CD4-positive, alpha-beta T cell treated with Interferon gamma for 1 hour (primary cell): Measurements from ENCODE around the gene IL6R.
"Not testable (repeated sequence)": the region's sequence is repeated elsewhere in the genome, so short reads cannot be mapped to it uniquely, and the experiment has no call there.

Experiments
- DNase-seq: peaks from one replicate; pipeline ENCODE4 v3.0.0-alpha.2; 2020

Gene IL6R

DNA sequence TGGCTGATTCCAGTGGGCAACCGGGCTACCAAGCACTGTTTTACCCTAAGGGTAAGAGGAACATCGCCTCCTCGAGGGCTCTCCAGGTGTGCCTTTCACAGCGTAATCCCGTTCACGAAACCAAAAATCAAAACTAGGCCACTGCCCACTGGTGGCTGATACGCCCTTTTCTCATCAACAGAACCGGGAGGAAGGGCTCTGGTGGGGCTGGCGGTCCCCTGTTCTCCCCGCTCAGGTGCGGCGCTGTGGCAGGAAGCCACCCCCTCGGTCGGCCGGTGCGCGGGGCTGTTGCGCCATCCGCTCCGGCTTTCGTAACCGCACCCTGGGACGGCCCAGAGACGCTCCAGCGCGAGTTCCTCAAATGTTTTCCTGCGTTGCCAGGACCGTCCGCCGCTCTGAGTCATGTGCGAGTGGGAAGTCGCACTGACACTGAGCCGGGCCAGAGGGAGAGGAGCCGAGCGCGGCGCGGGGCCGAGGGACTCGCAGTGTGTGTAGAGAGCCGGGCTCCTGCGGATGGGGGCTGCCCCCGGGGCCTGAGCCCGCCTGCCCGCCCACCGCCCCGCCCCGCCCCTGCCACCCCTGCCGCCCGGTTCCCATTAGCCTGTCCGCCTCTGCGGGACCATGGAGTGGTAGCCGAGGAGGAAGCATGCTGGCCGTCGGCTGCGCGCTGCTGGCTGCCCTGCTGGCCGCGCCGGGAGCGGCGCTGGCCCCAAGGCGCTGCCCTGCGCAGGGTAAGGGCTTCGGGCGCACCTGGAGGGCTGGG is at the start of gene IL6R:
IL6R (plus strand) TSS at position 360 of the 763 bp plus-strand sequence; CDS start at position 647, 287 bp downstream.
- peak; percentile 83 for DNase-seq

DNA sequence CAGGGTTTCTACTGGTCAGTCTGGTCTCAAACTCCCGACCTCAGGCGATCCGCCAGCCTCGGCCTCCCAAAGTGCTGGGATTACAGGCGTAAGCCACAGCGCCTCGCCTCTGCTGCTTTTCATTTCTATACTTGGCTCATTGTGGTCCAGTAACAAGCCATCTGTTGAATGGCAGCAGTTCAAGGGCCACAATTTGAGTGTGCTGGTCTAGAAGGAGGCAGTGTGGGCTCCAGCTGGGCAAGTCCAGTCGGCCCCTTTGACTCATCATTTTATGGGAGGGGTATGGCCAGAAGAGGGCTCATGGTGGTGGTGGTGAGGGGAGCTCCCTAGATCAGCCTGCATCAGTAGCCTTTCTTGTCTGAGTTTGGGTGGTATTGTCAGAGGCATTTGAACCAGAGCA is 46.6 kb upstream of the IL6R start:
- DNase-seq = no peak

DNA sequence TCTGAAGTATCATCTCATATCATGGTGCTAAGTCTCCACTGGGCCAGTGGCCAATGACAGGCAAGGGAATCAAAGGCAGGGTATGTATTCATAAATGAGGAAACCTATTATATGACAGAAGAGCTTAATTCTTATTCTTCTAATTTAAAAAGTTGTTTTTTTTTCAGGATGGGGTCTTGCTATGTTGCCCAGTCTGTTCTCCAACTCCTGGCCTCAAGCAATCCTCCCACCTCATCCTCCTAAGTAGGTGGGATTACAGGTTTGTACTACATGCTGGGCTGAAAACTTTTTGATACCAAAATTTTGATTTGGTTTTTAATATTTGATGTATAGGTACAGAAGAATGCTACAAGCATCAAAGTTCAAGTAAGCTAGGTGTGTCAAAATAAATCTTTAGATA is 44.9 kb upstream of the IL6R start:
- no peak for DNase-seq

DNA sequence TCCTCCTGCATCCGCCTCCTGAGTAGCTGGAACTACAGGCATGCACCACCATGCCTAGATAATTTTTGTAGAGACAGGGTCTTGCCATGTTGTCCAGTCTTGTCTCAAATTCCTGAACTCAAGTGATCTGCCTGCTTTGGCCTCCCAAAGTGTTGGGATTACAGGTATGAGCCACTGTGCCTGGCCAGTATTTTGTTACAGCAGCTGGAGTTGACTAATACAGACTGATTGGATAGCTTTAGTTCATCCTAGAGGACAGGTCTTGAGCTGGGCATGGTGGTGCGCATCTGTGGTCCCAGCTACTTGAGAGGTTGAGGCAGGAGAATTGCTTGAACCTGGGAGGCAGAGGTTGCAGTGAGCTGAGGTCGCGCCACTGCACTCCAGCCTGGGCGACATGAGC is 44.3 kb upstream of the IL6R start:
- not testable (repeated sequence) for DNase-seq

DNA sequence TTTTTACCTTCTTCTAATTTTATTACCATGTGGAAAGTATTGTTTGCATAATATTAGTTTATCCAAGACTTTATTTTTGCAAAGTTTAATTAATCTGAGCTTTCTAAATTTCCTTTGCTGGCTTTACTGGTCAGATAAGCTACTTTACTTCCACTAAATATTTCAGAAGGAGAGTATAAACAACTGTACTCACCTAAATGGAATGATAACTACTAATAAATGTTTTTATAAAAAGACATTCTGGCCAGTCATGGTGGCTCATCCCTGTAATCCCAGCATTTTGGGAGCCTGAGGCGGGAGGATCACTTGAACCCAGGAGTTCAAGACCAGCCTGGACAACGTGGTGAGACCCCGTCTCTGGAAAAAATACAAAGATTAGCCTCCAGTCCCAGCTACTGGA is 43.8 kb upstream of the IL6R start:
- no peak for DNase-seq

DNA sequence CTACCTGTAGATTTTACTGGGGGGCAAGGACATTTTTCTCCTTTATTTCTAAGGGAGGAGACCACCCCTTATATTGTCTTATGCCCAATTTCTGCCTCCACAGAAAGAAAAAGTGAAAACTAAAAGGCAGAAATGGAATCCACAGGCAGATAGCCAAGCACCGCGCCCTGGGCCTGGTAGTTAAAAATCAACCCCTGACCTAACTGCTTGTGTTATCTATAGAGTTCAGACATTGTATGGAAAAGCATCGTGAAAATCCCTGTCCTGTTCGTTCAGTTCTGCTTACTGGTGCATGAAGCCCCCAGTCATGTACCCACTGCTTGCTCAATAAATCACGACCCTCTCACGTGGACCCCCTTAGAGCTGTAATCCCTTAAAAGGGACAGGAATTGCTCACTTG is 33.7 kb upstream of the IL6R start:
- DNase-seq = no peak

DNA sequence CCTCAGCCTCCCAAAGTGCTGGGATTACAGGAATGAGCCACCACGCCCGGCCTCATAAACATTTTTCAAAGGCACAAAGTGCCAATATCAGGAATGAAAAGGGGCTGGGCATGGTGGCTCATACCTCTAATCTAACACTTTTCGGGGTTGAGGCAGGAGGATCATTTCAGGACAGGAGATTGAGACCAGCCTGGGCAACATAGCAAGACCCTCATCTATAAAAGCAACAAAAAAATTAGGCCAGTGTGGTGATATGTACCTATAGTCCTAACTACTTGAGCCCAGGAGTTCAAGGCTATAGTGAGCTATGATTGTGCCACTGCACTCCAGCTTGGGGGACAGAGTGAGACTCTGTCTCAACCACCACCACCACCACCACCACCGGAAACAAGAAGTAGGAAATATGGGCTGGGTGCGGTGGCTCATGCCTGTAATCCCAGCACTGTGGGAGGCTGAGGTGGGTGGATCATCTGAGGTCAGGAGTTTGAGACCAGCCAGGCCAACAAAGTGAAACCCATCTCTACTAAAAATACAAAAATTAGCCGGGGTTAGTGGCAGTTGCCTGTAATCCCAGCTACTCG is 31.3 kb upstream of the IL6R start:
- DNase-seq = not testable (repeated sequence)

DNA sequence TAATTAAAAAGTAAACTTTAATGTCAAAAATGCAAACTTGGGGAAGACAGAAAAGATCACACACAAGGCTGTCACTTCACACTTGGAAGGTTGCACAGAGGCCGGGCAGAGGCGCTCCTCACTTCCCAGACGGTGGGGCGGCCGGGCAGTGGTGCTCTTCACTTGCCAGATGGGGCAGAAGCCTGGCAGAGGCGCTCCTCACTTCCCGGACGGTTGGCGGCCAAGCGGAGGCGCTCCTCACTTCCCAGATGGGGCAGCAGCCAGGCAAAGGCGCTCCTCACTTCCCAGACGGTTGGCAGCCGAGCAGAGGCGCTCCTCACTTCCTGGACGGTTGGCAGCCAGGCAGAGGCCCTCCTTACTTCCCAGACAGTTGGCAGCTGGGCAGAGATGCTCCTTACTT is 25.8 kb upstream of the IL6R start:
- DNase-seq = no peak

DNA sequence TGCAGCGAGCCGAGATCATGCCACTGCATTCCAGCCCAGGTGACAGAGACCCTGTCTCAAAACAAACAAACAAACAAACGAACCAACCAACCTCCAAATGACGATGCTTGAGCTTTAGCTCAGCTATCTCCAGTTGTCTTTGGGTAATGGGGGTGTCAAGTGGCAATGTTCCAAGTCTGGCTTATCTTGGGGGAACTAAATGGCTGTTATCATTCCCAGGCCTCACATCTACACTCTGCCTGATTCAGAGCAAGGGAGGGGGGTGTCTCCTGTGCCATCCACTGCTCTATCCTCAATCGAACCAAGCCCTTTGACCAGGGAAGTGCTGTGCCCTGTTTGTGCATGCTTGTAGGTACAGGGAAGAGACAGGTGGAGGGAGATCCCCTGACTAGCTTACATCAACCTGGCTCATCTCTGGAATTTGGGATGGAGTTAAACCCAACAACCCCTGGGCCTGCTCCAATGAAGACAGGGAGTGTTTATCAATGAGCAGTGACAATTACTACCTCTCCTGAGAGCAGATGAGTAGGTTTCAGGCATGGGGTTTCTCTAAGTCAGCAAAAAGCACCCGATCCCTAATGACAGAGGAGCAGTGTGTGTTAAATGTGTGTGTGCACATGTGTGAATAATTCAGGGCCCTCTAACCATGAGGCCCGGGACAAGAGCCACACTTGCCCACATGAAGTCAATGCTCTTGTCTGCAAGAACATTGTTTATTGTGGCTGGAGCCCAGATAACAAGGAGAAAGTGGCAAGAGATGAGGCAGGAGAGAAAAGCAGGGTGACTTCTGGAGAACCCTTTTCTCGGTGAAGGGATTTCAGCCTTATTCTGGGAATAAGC is 20.3 kb upstream of the IL6R start:
- DNase-seq = no peak

DNA sequence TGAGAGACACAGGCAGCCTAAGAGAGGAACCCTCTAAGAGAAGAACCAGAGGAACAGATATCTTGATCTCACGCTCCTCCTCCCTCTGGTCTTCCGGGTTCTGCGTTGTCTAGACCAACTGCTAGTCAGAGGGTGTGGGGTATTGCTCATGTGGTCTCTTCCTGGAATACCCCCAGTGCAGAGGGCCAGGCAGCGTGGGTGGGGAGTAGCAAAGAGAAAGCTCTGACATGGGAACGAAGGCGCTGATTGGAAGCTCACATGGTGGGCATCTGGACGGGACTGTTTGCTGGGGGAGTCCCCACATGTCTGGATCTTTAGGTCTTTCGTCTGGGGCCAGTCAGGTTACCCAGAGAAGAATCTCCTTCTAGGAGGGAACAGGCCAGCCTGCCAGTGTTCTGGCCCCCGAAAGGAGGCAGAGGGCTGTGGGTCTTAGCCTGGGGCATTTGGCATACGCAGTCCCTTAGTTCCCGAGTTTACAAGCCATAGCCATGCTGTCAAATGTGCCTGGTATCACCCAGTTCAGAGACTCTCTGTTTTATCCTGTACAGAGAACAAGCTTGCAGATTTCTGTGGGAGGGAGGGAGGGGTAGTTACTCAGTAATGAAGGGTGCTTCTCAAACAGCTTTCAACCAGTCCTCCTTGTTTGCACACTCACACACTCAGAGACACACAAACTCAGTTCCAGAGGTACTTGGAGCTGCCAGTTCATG is 18.3 kb upstream of the IL6R start:
- peak; percentile 71 for DNase-seq

DNA sequence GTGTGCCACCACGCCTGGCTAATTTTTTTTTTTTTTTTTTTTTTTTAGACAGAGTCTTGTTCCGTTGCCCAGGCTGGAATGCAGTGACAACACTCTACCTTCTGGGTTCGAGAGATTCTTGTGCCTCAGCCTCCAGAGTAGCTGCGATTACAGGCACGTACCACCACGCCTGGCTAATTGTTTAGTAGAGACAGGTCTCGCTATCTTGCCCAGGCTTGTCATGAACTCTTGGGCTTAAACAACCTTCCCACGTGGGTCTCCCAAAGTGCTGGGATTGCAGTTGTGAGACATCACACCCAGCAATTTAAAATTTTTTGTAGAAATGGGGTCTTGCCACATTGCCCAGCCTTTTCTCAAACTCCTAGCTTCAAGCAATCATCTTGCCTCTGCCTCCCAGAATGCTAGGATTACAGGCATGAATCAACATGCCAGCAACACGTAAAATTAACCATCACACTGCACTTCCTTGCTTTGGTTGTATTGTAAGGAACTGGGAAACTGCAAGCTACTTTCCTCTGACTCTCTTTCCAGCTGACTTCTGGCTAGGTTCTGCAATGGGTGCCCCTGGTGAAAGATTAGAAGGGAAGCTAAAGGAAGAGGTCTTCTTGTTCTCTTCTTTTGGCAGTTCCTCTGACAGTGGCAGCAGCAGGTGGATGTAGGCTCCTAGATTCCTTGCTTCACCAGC is 13.9 kb upstream of the IL6R start:
- no peak for DNase-seq

DNA sequence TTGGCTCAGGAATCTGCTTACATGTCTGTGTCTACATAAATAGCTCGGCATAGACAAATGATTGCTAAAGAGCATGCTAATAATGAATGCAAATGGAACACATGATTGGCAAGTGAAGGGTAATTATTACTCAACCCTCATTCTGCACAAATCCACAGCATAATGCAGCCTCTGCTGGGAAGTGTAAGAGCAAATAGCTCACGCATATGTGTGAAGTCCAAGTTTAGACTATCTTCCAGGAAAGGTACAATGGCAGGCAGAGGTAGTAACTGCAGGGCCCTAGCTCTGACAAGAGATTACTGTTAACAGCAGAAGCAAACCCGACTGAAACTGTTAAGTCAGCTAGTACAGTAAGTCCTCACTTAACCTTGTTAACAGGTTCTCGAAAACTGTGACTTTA is 7.0 kb upstream of the IL6R start:
- no peak for DNase-seq

DNA sequence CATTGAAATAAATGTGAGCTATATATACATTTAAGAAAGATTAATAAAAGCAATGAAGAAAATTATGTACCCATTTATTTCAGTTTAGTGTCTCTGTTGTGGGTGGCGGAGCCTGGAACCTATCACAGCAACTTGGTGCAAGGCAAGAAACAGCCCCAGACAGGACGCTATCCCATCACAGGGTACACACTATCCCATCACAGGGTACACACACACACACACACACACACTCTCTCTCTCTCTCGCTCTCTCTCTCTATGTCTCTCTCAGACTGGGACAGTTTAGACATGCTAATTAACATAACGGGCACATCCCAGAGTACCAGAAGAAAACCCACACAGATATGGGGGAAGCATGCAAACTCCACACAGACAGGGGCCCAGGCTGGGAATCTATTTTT is 6.5 kb upstream of the IL6R start:
- no peak for DNase-seq

DNA sequence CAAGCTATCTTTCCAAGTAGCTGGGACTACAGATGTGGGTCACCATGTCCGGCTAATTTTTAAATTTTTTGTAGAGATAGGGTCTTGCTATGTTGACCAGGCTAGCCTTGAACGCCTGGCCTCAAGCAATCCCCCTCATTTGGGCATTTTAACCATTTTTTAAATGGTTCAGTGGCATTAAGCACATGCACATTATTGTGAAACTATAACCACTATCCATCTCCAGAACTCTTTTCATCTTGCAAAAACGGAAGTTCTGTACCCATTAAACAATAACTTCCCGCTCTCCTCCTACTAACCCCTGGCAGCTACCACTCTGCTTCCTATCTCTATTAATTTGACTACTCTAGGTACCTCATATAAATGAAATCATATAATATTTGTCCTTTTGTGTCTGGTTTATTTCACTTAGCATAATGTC is 4.8 kb upstream of the IL6R start:
- no peak for DNase-seq

DNA sequence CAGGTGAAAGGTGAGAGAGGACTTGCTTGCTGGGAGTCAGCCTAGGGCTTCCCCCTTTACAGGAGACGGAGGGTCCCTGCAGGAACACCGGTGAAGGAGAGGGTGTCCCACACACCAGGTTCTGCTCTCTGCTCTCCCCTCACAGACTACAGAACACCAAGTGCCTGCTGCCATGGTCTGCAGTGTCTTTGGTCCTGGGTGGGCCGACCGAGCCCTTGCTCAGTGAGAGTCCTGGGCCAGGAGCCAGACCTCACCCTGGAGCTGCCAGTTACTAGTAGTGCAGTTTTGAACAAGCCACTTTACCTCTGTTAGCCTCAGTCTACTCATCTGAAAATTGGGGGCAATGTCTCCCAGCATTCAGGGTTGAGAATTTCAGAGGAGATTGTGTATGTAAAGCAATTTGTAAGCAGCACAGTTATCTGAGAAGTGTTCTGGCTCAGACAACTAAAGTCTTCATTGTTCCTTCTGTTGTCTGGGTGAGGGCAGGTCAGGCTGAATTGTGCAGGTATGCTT is 2.7 kb upstream of the IL6R start:
- DNase-seq = no peak

DNA sequence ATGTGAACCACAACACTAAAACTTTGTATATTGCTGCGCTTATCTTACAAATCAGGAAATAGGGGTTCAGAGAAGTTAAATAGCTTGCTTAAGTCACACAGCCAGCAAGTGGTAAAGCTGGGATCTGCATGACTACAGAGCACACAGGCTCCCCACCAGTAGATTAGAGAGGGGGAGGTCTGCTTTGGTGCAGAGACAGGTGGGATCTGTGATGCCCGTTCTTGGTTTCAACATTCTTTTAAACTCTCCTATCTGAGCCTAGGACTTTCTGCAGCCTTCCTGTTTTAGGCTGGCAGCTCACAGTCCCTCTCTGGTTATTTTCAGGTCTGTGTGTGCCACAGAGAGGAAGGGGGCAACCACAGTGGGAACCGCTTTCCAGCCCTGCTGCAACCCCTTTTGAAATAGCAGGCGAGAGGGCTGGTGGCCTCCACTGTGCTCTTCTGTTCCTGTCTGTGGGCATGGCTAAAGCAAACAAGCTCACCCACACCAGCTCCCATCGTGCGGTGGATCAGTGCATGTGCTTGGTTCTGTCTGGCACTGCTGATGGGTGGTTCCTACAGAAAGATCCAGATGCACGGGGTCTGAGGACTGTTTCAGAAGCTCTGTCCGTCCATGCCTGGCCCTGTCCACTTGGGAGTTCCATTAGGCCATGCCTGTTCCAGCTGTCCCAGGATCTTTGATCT is 1.7 kb upstream of the IL6R start:
- peak; percentile 41 for DNase-seq

DNA sequence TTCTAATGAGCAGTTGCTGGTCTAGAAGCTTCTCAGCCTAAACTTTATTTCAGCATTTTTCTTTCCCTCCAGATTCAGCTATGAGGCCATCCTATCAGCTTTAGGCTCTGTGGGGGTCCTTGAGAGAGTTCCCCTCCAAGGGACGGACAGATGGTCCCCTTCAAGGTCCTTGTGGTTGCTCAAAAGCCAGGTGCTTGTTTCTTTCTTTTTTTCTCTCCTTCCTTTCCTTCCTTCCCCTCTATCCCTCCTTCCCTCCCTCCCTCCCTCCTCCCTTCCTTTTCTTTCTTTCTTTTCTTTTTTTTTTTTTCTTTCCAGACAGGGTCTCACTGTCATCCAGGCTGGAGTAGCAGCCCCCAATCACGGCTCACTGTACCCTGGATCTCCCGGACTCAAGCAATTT is 1.2 kb upstream of the IL6R start:
- DNase-seq = no peak

DNA sequence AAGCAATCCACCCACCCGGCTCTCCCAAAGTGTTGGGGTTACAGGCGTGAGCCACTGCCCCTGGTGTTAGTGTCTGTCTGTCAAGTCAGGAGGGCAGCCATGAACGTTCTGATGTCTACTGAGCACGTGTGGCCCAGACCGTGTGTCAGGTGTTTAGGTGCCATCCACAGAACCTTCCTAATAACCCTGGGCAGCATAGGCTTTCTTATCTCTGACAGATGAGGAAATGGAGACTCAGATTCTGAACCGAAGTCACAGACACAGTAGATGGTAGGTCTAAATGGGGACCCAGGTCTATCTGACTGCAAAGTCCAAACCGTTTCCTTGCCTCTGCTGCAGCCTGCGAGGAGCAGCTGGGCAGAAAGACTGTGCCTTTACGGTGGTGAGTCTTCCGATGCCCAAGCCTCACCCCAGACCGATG is 622 bp upstream of the IL6R start:
- no peak for DNase-seq

DNA sequence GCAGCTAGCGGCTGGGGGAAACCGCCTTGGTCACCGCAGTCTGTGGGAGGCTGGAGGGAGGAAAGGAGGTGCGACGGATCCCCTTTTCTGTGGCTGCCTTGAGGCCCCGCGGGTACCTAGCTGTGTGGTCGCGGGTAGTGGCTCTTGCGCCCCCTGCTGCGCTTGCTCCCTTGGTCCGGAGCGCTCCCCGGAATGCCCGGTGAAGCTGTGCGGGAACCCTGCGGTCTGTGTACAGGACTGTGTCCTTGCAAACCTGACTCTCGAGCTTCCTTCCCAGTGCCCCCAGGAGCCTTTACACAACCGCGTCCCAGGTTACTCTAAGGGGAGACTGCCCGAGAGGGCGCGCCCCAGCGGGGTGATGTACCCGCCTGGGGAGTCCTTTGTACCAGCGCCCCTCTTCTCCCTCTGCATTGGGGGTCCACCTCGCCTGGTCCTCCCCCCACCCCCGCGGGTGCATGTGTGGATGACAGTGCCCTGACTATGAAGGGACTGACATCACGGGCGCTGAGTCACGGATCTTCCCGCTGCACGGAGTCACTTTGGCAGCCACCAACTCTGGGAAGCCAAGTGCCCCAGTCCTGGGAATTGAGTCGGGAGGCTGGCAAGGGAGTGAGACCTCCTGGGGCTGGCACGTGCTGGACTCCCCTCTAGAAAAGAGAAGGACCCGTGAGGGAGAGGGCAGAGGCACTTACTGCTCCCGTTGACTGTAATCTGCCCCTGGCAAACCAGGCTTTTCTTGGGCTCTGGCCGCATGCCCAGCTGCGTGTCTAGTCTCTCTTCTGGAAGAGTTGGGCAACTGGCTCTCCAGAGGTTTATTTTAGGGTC is 816 bp downstream of the IL6R start:
- DNase-seq = peak; percentile 61

DNA sequence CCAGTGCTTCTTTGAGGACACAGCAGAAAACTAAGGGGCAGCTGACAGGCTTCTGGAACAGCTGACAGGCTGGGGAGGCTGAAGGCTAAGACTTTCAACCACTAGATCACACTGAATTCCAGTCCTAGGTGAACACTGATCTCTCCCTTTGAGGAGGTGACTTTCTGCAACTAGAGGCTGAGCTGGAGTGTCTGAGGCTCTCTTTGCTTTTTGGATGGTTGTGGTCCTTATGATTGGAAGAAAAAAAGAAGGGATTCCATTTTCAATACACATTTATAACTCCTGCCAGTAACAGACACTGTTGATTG is 1.4 kb downstream of the IL6R start:
- no peak for DNase-seq

DNA sequence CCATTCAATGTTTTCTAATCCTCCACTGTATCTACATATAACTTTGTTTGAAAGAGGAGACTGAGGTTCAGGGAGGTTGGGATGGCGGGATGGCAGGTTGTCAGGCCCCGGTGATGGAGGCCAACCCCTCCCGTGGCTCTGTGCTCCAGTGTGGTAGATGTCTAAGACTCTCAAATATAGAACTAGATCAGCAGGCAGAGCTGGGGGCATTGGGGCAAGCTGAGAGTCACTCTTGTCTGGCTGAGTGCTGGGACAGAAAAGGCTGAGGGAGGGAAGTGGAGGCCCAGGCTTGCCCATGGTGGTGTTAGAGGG is 1.7 kb downstream of the IL6R start:
- DNase-seq = no peak
